BE2C (cell line): ENCODE data around the gene ACKR4.

Experiments
- DNase-seq: peaks from one replicate; pipeline ENCODE4 v3.0.0-alpha.2; 2020
- H3K27me3 ChIP-seq: fragments of 250-450 bp; sonication (Bioruptor Pico); 2 replicates; pipeline ENCODE4 v1.5.1; 2020; ENCODE audit warnings: mild to moderate bottlenecking
- H3K36me3 ChIP-seq: fragments of 250-450 bp; sonication (Bioruptor Pico); 2 replicates; pipeline ENCODE4 v1.5.1; 2020; ENCODE audit warnings: mild to moderate bottlenecking
- H3K4me1 ChIP-seq: fragments of 250-450 bp; sonication (Bioruptor Pico); 2 replicates; pipeline ENCODE4 v1.5.1; 2020
- H3K4me3 ChIP-seq: 2 replicates; pipeline ENCODE4 v1.5.1; 2011; ENCODE audit warnings: low read depth, low read length
- H3K9me3 ChIP-seq: fragments of 250-450 bp; sonication (Bioruptor Pico); 2 replicates; pipeline ENCODE4 v1.5.1; 2020
- TF ChIP-seq, protein P1 (sequence below): IDR thresholded peaks from 2 replicates; pipeline ENCODE4 v1.5.1; 2012; ENCODE audit warnings: mild to moderate bottlenecking, low read depth, low read length

The ACKR4 gene

DNA sequence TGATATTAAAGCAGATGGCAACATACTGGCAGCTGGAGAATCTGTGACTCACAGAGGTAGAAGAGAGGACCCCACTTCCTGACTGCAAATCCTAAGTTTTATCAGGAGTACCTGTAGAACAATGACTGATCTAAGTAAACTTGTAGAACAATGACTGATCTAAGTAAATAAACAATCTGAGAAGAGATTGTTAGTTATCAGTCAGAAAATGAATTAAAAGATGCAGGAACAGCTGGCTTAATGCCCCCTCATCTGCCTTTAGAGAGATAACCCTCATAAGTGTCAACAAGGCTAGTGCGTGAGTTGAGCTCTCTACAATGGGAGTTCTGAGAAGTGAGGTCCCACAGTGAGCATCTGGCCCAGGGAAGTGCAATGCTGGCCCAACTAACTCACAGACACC lies 48.0 kb downstream of the ACKR4 start:
- Histone ChIP-seq H3K4me1 (0 out of 2 replicates have a peak, but pooled peaks cover 3% of the 10 kb centered on the region), H3K4me3 (no peak overlapping the region), H3K36me3 (no peaks in the 10 kb centered on the region), H3K9me3 (no peaks in the 10 kb centered on the region), H3K27me3 (no peaks in the 10 kb centered on the region)
- TF ChIP-seq, protein P1, sequence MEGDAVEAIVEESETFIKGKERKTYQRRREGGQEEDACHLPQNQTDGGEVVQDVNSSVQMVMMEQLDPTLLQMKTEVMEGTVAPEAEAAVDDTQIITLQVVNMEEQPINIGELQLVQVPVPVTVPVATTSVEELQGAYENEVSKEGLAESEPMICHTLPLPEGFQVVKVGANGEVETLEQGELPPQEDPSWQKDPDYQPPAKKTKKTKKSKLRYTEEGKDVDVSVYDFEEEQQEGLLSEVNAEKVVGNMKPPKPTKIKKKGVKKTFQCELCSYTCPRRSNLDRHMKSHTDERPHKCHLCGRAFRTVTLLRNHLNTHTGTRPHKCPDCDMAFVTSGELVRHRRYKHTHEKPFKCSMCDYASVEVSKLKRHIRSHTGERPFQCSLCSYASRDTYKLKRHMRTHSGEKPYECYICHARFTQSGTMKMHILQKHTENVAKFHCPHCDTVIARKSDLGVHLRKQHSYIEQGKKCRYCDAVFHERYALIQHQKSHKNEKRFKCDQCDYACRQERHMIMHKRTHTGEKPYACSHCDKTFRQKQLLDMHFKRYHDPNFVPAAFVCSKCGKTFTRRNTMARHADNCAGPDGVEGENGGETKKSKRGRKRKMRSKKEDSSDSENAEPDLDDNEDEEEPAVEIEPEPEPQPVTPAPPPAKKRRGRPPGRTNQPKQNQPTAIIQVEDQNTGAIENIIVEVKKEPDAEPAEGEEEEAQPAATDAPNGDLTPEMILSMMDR = no peak
- no peak for DNase-seq

DNA sequence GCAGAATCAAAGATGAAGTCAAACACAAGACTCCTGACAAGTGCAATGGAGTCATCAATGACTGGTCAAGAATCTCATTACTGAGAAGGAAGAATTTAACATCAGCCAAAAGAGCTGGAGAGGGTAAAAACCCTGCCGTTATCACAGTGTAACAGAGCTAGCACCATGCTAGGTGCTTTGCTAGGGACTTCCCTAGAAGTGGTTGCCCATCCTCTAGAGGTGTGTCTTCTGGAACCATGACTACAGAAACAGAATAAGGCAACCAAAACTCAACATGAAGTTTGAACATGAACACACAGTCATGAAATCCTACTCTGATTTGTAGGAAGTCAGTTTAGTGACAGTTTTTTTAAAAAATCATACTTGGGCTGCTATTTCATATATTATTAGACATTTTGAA lies 53.1 kb downstream of the ACKR4 start:
- peaks cover 6% of the 10 kb centered on the region for H3K4me1 ChIP-seq
- no peaks in the 10 kb centered on the region; the same call in 1 of the 2 replicates for H3K36me3 ChIP-seq
- H3K27me3 ChIP-seq = no peaks in the 10 kb centered on the region
- no peaks in the 10 kb centered on the region for H3K9me3 ChIP-seq
- H3K4me3 ChIP-seq = no peak overlapping the region
- no peak for DNase-seq
- TF ChIP-seq, protein P1 = no peak
